Measurements from ENCODE around the gene SORL1.

- TF ChIP-seq GTF3C2 (IDR thresholded peaks at IDR 0.05; ENCODE audit: borderline replicate concordance, extremely low read depth, insufficient read length), result no peak
- TF ChIP-seq ZBTB34 (CRISPR knock-in tag; IDR thresholded peaks at IDR 0.05), result no peak
- no peak for TF ChIP-seq ZNF232 (CRISPR knock-in tag; IDR thresholded peaks at IDR 0.05)
- no peak for TF ChIP-seq NFYB (IDR thresholded peaks at IDR 0.05; ENCODE audit: extremely low read depth, insufficient read length)
- TF ChIP-seq USF2 (CRISPR knock-in tag; IDR thresholded peaks at IDR 0.05), result no peak
- TF ChIP-seq CHD2 (IDR thresholded peaks at IDR 0.05; ENCODE audit: low read depth, low read length), result no peak
- no peak for TF ChIP-seq CTCF (IDR thresholded peaks at IDR 0.05 in 2 of 3, conservative IDR thresholded peaks at IDR 0.05 in 1 of 3; ENCODE audit: insufficient read depth in 2 of 3, low read depth in 1 of 3, low read length in 3 of 3)
- TF ChIP-seq MAFK (IDR thresholded peaks at IDR 0.05; ENCODE audit: low read length), result no peak
Observed at GRCh38 chr11:121552154-121552553, 100.0 kb downstream of the SORL1 start.
